Suprapubic skin (tissue), 4 donors: ENCODE results near the gene NEK6.

Source experiments
- EP300 ChIP-seq: sonication (generic); formaldehyde crosslinking; IDR thresholded peaks from one replicate; pipeline ENCODE4 v1.6.1; 2017; ENCODE audit warnings: antibody characterized with exemption
- POLR2A ChIP-seq, 2 donors: fragments of 450-650 bp; IDR thresholded peaks; one replicate each; pipeline ENCODE4 v1.6.1; 2017; ENCODE audit warnings: antibody characterized with exemption in 2 of 2, mild to moderate bottlenecking in 2 of 2, moderate library complexity in 2 of 2
- POLR2AphosphoS5 ChIP-seq, 3 donors: sonication (generic); formaldehyde crosslinking; IDR thresholded peaks; one replicate each; pipeline ENCODE4 v1.6.1; 2017; ENCODE audit warnings: antibody characterized with exemption in 3 of 3
- TF ChIP-seq, protein P1 (sequence below), 2 donors: fragments of 200-600 bp in 1 of 2; fragments of 450-650 bp in 1 of 2; sonication (generic) in 1 of 2; IDR thresholded peaks; one replicate each; pipeline ENCODE4 v1.5.1; 2016 to 2019; ENCODE audit warnings: antibody characterized with exemption in 2 of 2, mild to moderate bottlenecking in 1 of 2, moderate library complexity in 1 of 2

DNA sequence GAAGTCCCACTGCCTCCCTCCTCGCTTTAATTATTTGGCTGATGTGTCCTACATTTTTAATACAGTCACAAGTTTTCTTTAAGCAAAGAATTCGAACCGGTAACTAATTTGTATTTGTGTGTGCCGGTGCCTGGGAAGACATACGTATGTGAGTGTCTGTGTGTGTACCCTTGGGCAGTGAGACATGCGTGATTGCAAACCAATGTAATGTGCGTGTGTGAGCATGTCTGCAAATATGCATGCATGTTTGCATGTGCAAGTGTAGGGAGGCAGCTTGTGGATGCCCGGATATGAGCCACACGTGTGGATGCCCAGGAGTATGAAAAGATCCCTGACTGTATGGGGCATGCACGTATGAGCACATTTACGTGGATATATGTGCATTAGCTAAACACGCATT lies 44.4 kb upstream of the NEK6 start:
- TF ChIP-seq, protein P1, sequence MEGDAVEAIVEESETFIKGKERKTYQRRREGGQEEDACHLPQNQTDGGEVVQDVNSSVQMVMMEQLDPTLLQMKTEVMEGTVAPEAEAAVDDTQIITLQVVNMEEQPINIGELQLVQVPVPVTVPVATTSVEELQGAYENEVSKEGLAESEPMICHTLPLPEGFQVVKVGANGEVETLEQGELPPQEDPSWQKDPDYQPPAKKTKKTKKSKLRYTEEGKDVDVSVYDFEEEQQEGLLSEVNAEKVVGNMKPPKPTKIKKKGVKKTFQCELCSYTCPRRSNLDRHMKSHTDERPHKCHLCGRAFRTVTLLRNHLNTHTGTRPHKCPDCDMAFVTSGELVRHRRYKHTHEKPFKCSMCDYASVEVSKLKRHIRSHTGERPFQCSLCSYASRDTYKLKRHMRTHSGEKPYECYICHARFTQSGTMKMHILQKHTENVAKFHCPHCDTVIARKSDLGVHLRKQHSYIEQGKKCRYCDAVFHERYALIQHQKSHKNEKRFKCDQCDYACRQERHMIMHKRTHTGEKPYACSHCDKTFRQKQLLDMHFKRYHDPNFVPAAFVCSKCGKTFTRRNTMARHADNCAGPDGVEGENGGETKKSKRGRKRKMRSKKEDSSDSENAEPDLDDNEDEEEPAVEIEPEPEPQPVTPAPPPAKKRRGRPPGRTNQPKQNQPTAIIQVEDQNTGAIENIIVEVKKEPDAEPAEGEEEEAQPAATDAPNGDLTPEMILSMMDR (IDR thresholded peaks at IDR 0.05) = no peak
- TF ChIP-seq POLR2A (IDR thresholded peaks at IDR 0.05) (no peak), POLR2AphosphoS5 (IDR thresholded peaks at IDR 0.05) (no peak), EP300 (no peak)
